ENCODE data around the gene LEAP2.

LEAP2 gene

DNA sequence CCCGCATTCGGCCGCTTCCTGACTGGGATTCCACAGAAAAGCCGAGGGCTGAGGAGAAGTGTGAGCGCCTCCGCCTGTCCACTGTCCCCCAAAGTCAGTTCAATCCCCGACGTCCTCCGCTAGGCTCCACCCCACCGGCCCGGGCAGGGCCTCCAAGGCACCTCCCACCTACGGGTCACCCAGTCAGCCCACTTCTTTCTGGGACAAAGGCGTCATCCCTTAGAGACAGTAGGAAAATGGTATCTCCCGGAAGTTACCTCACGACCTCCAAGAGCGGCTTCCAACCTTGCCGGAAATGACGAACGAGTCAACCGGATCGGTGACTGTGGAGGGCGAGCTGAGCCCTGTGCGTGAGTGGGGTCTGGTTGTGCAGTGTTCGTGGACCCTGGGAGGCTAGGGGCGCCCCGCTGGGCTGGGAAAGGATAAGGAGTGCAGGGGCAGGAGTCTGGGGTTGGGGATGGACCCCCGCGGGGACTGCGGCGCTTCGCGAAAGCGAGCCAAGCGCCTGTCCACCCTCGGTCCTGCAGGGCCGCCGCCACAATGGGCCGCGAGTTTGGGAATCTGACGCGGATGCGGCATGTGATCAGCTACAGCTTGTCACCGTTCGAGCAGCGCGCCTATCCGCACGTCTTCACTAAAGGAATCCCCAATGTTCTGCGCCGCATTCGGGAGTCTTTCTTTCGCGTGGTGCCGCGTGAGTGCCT, 7.0 kb upstream of the LEAP2 start, which contains the start of the genes GDF9 and UQCRQ:
GDF9 (minus strand) TSS at position 128 of the 704 bp plus-strand sequence. CDS start 1,936 bp downstream, outside the sequence.
UQCRQ (plus strand) TSS at position 301 of the 704 bp plus-strand sequence; CDS start at position 541, 240 bp downstream.
- in situ Hi-C loops (cut with HindIII; ENCODE audit: low sequenced_read_pairs), result no loop called here
- TF ChIP-seq, protein P1, sequence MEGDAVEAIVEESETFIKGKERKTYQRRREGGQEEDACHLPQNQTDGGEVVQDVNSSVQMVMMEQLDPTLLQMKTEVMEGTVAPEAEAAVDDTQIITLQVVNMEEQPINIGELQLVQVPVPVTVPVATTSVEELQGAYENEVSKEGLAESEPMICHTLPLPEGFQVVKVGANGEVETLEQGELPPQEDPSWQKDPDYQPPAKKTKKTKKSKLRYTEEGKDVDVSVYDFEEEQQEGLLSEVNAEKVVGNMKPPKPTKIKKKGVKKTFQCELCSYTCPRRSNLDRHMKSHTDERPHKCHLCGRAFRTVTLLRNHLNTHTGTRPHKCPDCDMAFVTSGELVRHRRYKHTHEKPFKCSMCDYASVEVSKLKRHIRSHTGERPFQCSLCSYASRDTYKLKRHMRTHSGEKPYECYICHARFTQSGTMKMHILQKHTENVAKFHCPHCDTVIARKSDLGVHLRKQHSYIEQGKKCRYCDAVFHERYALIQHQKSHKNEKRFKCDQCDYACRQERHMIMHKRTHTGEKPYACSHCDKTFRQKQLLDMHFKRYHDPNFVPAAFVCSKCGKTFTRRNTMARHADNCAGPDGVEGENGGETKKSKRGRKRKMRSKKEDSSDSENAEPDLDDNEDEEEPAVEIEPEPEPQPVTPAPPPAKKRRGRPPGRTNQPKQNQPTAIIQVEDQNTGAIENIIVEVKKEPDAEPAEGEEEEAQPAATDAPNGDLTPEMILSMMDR (IDR thresholded peaks at IDR 0.05; ENCODE audit: low read depth, low read length, missing control alignments), result peak; percentile 39
- peak; percentile 99 for DNase-seq (ENCODE audit: low read depth)
- H3K4me3 ChIP-seq (ENCODE audit: low read depth, low read length), result peak within 1 kb of the TSS; percentile 92

- no peak for DNase-seq (ENCODE audit: low read depth)
- peak overlapping the region; percentile 92 for H3K4me3 ChIP-seq (ENCODE audit: low read depth, low read length)
- in situ Hi-C loops (cut with HindIII; ENCODE audit: low sequenced_read_pairs), result no loop called here
- TF ChIP-seq, protein P1 (IDR thresholded peaks at IDR 0.05; ENCODE audit: low read depth, low read length, missing control alignments), result no peak
These were observed 6.4 kb upstream of the LEAP2 start for GRCh38 chr5:132867046-132867451.

GRCh38 chr5:132868754-132869153, 4.7 kb upstream of the LEAP2 start:
- DNase-seq (ENCODE audit: low read depth), result no peak
- in situ Hi-C loops (cut with HindIII; ENCODE audit: low sequenced_read_pairs), result no loop called here
- TF ChIP-seq, protein P1 (IDR thresholded peaks at IDR 0.05; ENCODE audit: low read depth, low read length, missing control alignments), result no peak
- no peak overlapping the region for H3K4me3 ChIP-seq (ENCODE audit: low read depth, low read length)

GRCh38 chr5:132870801-132871200, 2.7 kb upstream of the LEAP2 start:
- H3K4me3 ChIP-seq (ENCODE audit: low read depth, low read length), result no peak overlapping the region
- in situ Hi-C loops (cut with HindIII; ENCODE audit: low sequenced_read_pairs), result no loop called here
- TF ChIP-seq, protein P1 (IDR thresholded peaks at IDR 0.05; ENCODE audit: low read depth, low read length, missing control alignments), result no peak
- no peak for DNase-seq (ENCODE audit: low read depth)

GRCh38 chr5:132871459-132872284, 1.8 kb upstream of the LEAP2 start:
- no peak for DNase-seq (ENCODE audit: low read depth)
- in situ Hi-C loops (cut with HindIII; ENCODE audit: low sequenced_read_pairs), result no loop called here
- TF ChIP-seq, protein P1 (IDR thresholded peaks at IDR 0.05; ENCODE audit: low read depth, low read length, missing control alignments), result no peak
- no peak overlapping the region for H3K4me3 ChIP-seq (ENCODE audit: low read depth, low read length)

DNA sequence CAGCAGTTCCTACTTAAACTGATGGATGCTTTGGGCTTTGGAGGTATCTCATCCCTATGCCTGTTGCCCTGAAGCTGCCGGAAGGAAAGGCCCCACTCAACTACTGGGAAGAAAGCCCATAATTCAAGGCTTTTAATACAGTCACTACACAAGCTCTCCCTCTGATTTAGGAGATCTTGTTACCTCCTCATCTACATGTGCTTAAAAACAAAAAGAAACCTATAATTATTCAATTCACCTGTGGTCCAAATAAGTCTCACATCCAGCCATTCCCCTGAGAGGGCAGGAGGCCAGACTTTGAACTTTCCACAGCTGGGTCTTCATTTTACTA, 715 bp upstream of the LEAP2 start:
- in situ Hi-C loops (cut with HindIII; ENCODE audit: low sequenced_read_pairs), result no loop called here
- DNase-seq (ENCODE audit: low read depth), result no peak
- H3K4me3 ChIP-seq (ENCODE audit: low read depth, low read length), result no peak overlapping the region
- TF ChIP-seq, protein P1 (IDR thresholded peaks at IDR 0.05; ENCODE audit: low read depth, low read length, missing control alignments), result no peak

Measured in astrocyte of the cerebellum (primary cell).